Activated T-cell treated with anti-CD3 and anti-CD28 coated beads, Interleukin-2, amount 50 U/mL, for 72 hours (primary cell): ENCODE data around the gene ANKS6. TPM values are rescaled to one million over a fixed set of nuclear protein-coding genes. Genes with fewer than 3 reads are reported as not detected.
"Not testable (repeated sequence)": the region's sequence is repeated elsewhere in the genome, so short reads cannot be mapped to it uniquely, and the experiment has no call there.

ENCODE experiments used
- ATAC-seq, 2 donors: fragments of 150-1000 bp; cut with Tn5 transposase; replicated peaks in 1 of 2; 2 replicates each; pipeline ENCODE4 v1.10.0; 2021; ENCODE audit warnings: moderate library complexity in 2 of 2, mild to moderate bottlenecking in 1 of 2
- DNase-seq, 2 donors: peaks; one replicate each; pipeline ENCODE4 v3.0.0; 2021 to 2022; ENCODE audit warnings: mixed read lengths in 1 of 2
- H3K27ac Mint-ChIP-seq: one replicate; pipeline ENCODE4 v1.8.0; 2022; ENCODE audit warnings: mild to moderate bottlenecking, moderate library complexity, mixed read lengths
- H3K27me3 Mint-ChIP-seq: one replicate; pipeline ENCODE4 v1.8.0; 2022; ENCODE audit warnings: low read depth, mixed read lengths
- H3K36me3 Mint-ChIP-seq, 2 donors: one replicate each; pipeline ENCODE4 v1.8.0; 2022; ENCODE audit warnings: mixed read lengths in 2 of 2, mild to moderate bottlenecking in 1 of 2; ENCODE audit not compliant: insufficient read depth in 2 of 2
- H3K4me1 Mint-ChIP-seq: one replicate; pipeline ENCODE4 v1.8.0; 2022; ENCODE audit warnings: low read depth, mixed read lengths
- H3K4me3 Mint-ChIP-seq, 2 donors: one replicate each; pipeline ENCODE4 v1.8.0; 2022; ENCODE audit warnings: mild to moderate bottlenecking in 2 of 2, mixed read lengths in 2 of 2, moderate library complexity in 2 of 2
- H3K9me3 Mint-ChIP-seq, 2 donors: one replicate each; pipeline ENCODE4 v1.8.0; 2022; ENCODE audit warnings: mixed read lengths in 2 of 2
- total RNA-seq, 2 donors: library from RNA; stranded (reverse); gene quantifications; one replicate each; pipeline ENCODE4 v1.2.3, GENCODE V29; 2022

The ANKS6 gene
- total RNA-seq, 2 donors from 2014 or later = 14.9 to 25.0 TPM

- Mint-ChIP-seq H3K36me3 (no peaks in the 10 kb centered on the region), H3K27ac (no peak overlapping the region), H3K4me3 (no peak overlapping the region), H3K4me1 (no peaks in the 10 kb centered on the region), H3K9me3 (no peaks in the 10 kb centered on the region), H3K27me3 (peaks cover 70% of the 10 kb centered on the region)
- no peak for DNase-seq
- ATAC-seq = no peak
Measured at GRCh38 chr9:98702835-98703380, 93.4 kb downstream of the ANKS6 start.

GRCh38 chr9:98702340-98702739 lies 94.0 kb downstream of the ANKS6 start:
- Mint-ChIP-seq H3K4me1 (no peaks in the 10 kb centered on the region), H3K27ac (no peak overlapping the region), H3K4me3 (no peak overlapping the region), H3K27me3 (peaks cover 70% of the 10 kb centered on the region), H3K9me3 (no peaks in the 10 kb centered on the region), H3K36me3 (no peaks in the 10 kb centered on the region)
- no peak for ATAC-seq
- no peak for DNase-seq

GRCh38 chr9:98701576-98701975 lies 94.8 kb downstream of the ANKS6 start:
- Mint-ChIP-seq H3K36me3 (no peaks in the 10 kb centered on the region), H3K27me3 (peaks cover 63% of the 10 kb centered on the region), H3K27ac (no peak overlapping the region), H3K9me3 (no peaks in the 10 kb centered on the region), H3K4me1 (no peaks in the 10 kb centered on the region), H3K4me3 (no peak overlapping the region)
- DNase-seq = no peak
- no peak for ATAC-seq

GRCh38 chr9:98700801-98701200 lies 95.6 kb downstream of the ANKS6 start:
- ATAC-seq (no peak), DNase-seq (no peak)
- no peaks in the 10 kb centered on the region for H3K4me1 Mint-ChIP-seq
- H3K36me3 Mint-ChIP-seq = no peaks in the 10 kb centered on the region
- H3K27me3 Mint-ChIP-seq = peaks cover 59% of the 10 kb centered on the region
- no peak overlapping the region for H3K4me3 Mint-ChIP-seq
- no peaks in the 10 kb centered on the region for H3K9me3 Mint-ChIP-seq
- H3K27ac Mint-ChIP-seq = no peak overlapping the region

DNA sequence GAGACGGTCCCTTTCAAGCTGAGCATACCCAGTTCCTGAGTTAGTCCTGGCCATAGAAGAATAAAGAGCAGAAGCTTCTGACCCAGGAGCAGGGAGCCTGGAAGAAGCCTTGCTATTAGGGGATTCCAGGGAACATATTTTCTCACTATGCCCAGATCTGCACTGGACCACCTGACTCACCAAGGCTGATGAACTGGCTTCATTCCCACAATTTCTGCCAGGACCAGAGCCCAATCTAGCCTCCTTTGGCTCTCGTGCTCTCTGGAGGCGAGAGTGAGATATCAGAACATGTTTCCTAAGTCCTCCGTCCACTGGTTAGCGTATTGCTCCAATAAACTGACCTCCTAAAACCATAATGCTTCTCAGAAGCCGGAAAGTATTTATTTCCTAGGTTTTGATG lies 97.5 kb downstream of the ANKS6 start:
- H3K9me3 Mint-ChIP-seq = no peaks in the 10 kb centered on the region

DNA sequence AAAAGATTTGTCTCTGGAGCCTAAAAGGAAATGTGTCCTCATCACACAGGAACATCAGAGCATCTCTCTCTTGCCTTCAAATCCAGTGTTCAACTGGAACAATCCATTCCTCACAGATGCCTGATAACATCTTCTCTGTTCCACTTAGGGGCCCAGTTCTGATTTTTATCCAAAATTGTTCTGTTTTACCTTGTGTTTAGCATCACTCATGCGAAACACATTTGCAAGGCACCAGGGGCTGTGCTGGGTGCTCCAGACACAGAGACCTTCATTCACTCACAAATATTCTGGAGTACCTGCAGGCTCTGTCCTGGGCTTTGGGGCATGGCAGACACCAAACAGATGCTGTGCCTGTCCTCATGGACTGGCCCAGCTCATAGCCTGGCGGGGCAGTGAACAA lies 101.4 kb downstream of the ANKS6 start:
- no peak overlapping the region for H3K4me3 Mint-ChIP-seq
- H3K36me3 Mint-ChIP-seq = no peaks in the 10 kb centered on the region
- no peaks in the 10 kb centered on the region for H3K9me3 Mint-ChIP-seq
- no peaks in the 10 kb centered on the region for H3K4me1 Mint-ChIP-seq
- no peak overlapping the region for H3K27ac Mint-ChIP-seq
- no peak for DNase-seq
- ATAC-seq = no peak
- peaks cover 42% of the 10 kb centered on the region for H3K27me3 Mint-ChIP-seq

More for the DNA sequence above, 97.5 kb downstream of the ANKS6 start:
- H3K36me3 Mint-ChIP-seq = no peaks in the 10 kb centered on the region
- no peak overlapping the region for H3K4me3 Mint-ChIP-seq
- DNase-seq = no peak
- no peak overlapping the region for H3K27ac Mint-ChIP-seq
- ATAC-seq = no peak
- H3K27me3 Mint-ChIP-seq = peaks cover 59% of the 10 kb centered on the region
- H3K4me1 Mint-ChIP-seq = no peaks in the 10 kb centered on the region

DNA sequence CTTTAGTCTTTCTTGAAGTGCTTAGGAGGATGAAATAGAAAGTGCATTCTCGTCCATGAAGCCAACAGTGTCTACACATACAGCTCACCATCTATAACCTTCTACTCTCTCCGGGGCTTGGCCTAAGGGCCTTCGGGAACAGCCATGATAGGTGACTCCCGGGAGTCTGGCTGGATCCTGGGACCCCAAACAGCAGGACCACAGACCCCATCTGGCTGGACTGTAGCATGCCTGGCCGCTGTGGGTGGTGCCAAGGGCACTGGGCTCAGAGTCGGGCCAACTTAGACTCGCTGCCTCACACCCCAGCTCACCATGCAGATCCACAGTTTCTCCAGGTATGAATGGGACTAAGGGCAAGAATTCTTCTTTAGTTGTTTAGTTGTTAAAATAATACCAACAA lies 104.0 kb downstream of the ANKS6 start:
- no peaks in the 10 kb centered on the region for H3K4me1 Mint-ChIP-seq

DNA sequence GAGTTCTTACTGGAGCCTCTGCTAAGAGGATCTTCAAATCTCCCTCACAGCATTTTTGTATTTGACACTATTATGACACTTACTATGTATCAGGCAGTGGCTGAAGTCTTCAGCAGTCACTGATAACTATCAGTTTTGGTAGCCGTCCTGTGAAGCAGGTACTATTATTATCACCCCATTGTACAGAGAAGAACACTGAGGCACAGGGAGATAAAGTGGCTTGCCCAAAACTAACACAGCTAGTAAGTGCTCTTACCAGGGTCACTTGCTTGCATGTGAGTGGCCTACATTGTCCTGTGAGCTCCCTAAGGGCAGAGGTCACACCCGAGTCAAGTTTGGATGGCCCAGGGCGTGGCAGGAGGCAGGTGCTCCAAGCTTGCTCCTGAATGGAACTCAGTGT lies 104.5 kb downstream of the ANKS6 start:
- Mint-ChIP-seq H3K4me3 (no peak overlapping the region), H3K4me1 (no peaks in the 10 kb centered on the region), H3K9me3 (no peaks in the 10 kb centered on the region), H3K27me3 (peaks cover 27% of the 10 kb centered on the region), H3K36me3 (no peaks in the 10 kb centered on the region), H3K27ac (no peak overlapping the region)
- DNase-seq = no peak
- ATAC-seq = no peak

More for the DNA sequence above, 104.0 kb downstream of the ANKS6 start:
- H3K27me3 Mint-ChIP-seq = peaks cover 27% of the 10 kb centered on the region
- ATAC-seq = no peak
- no peaks in the 10 kb centered on the region for H3K36me3 Mint-ChIP-seq
- no peak overlapping the region for H3K27ac Mint-ChIP-seq
- no peaks in the 10 kb centered on the region for H3K9me3 Mint-ChIP-seq
- DNase-seq = no peak
- H3K4me3 Mint-ChIP-seq = no peak overlapping the region

DNA sequence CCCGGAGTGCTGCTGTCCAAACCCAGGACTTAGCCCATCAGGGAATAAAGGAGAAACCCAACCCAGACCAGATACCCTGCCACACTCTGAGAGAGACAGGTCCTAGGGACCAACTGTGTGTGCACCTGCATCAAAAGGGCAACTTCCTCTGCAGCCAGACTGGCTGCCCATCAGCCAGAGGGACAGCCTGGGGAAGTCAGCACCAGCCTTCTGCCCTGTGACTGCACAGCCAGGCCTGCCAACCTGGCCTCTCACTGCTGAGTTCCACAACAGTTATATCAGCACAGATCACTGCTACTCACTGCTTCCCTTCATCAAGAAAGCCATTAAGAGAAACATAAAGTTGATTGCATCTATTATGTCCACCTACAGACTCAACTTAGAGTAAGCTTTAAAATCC lies 105.7 kb downstream of the ANKS6 start:
- no peak for ATAC-seq
- DNase-seq = no peak
- peaks cover 23% of the 10 kb centered on the region for H3K27me3 Mint-ChIP-seq
- H3K27ac Mint-ChIP-seq = no peak overlapping the region
- no peaks in the 10 kb centered on the region for H3K9me3 Mint-ChIP-seq
- no peaks in the 10 kb centered on the region for H3K4me1 Mint-ChIP-seq
- H3K36me3 Mint-ChIP-seq = no peaks in the 10 kb centered on the region
- no peak overlapping the region for H3K4me3 Mint-ChIP-seq

DNA sequence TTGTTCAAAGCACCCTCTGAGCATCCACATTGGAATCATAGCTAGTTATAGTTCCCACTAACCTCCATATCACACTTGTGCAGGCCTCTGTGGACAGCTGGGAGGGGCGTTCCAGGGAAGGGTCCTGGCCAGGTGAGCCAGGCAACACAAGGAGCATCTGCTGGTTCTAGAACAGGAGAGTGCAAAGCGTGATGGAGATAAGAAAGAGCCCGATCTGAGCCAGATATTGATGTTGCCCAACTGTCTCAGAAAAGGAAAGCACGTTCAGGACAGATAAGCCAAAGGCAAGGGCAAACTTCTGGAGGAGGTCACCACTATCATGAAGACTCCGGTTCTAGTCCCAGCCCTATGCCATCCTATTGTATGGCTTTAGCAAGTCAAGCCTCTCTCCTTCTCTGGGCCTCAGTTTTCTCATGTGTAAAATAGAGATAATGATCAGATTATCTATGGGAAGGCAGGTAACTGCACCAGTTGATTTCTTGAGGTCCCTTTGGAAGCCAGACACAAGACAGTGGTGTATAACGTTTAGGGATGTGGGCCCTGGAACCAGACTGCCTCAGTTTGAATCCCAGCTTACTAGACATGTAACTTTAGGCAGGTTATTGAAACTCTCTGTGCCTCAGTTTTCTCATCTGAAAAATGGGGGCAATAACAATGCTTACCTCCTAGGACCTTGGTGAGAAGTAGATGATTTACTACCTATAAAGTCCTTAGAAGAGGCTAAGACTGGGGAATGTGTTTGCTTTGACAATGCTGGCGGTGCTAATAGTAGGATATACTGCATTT lies 107.5 kb downstream of the ANKS6 start:
- H3K36me3 Mint-ChIP-seq = no peaks in the 10 kb centered on the region
- ATAC-seq (no peak), DNase-seq (no peak)
- H3K27me3 Mint-ChIP-seq = peaks cover 5% of the 10 kb centered on the region
- no peaks in the 10 kb centered on the region for H3K4me1 Mint-ChIP-seq
- H3K9me3 Mint-ChIP-seq = no peaks in the 10 kb centered on the region
- H3K4me3 Mint-ChIP-seq = no peak overlapping the region
- H3K27ac Mint-ChIP-seq = no peak overlapping the region

GRCh38 chr9:98687911-98688310 lies 108.4 kb downstream of the ANKS6 start:
- Mint-ChIP-seq H3K36me3 (no peaks in the 10 kb centered on the region), H3K9me3 (no peaks in the 10 kb centered on the region), H3K27ac (no peak overlapping the region), H3K4me3 (no peak overlapping the region), H3K4me1 (no peaks in the 10 kb centered on the region), H3K27me3 (no peaks in the 10 kb centered on the region)
- DNase-seq = no peak
- ATAC-seq = no peak

DNA sequence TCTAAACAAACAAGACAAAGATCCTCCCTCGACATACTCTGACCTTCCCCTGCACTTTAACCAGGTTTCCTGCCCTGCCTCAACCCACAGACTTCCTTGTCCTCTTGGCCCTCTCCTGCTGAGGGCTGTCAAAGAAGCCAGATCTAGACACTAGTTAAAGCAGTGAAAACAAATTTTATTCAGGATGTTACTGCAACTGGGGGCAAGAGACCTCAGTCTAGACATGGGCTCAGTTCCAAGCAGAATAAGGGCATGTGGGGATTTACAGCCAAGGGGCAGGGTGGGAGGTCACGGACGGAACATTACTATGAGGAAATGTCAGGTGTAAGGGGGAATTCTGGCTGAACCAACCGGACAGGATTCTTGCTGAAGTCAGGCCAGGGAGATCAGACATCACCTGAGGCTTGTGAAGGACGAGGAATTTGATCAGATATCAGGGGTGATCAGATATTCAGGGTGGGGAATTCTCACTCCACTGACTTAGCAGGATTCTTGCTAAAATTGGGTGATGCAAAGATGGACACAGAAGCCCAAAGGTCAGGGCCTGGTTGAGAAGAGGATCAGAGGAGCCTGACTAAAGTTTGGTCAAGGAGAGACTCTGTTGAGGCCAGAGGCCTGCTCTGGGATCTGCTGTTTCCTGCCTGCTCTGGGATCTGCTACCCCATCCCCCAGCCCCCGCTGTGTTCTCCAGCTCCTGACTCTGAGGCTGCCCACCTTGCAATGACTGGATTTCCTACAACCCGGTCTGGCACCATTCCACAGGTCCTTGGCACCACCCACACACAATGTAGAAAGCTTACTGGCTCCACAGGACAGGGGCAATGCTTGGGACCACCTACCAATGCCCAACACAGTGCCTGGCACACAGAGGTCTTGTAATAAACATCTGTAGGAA lies 109.1 kb downstream of the ANKS6 start:
- Mint-ChIP-seq H3K4me3 (no peak overlapping the region), H3K4me1 (no peaks in the 10 kb centered on the region), H3K27me3 (no peaks in the 10 kb centered on the region), H3K9me3 (no peaks in the 10 kb centered on the region), H3K36me3 (no peaks in the 10 kb centered on the region), H3K27ac (no peak overlapping the region)
- ATAC-seq (no peak), DNase-seq (no peak)

- H3K4me3 Mint-ChIP-seq, H3K9me3 Mint-ChIP-seq, H3K27me3 Mint-ChIP-seq, ATAC-seq, H3K27ac Mint-ChIP-seq, H3K4me1 Mint-ChIP-seq, H3K36me3 Mint-ChIP-seq, DNase-seq: not testable (repeated sequence)
Measured at GRCh38 chr9:98684816-98685215, 111.5 kb downstream of the ANKS6 start.
